WTC11 (cell line): ENCODE measurements around the gene SCFD1. TPM values are rescaled to one million over a fixed set of nuclear protein-coding genes. Genes with fewer than 3 reads are reported as not detected.
"Not testable (repeated sequence)": the region's sequence is repeated elsewhere in the genome, so short reads cannot be mapped to it uniquely, and the experiment has no call there.

Experiments used
- ATAC-seq: fragments of 200-7000 bp; cut with Tn5 transposase; 2 replicates; pipeline ENCODE4 v1.10.0; 2021; ENCODE audit warnings: mild to moderate bottlenecking, moderate library complexity
- CTCF ChIA-PET: fragments of 300-600 bp; sonication (Branson Sonifier 250); formaldehyde crosslinking; loops from one replicate; lab custom pipeline; 2021; ENCODE audit warnings: antibody characterized with exemption; lab: Charles Lee
- POLR2A ChIA-PET: fragments of 350-600 bp; sonication (Branson Sonifier 250); formaldehyde crosslinking; loops from one replicate; lab custom pipeline; 2021; ENCODE audit warnings: antibody characterized with exemption; lab: Charles Lee
- DNase-seq: peaks from one replicate; pipeline ENCODE4 v3.0.0; 2021; ENCODE audit warnings: low spot score
- H3K27ac Mint-ChIP-seq: 2 replicates; pipeline ENCODE4 v1.8.0; 2021; ENCODE audit warnings: mixed read lengths
- H3K27me3 Mint-ChIP-seq: 2 replicates; pipeline ENCODE4 v1.8.0; 2021; ENCODE audit warnings: low read depth, mild to moderate bottlenecking, moderate library complexity, mixed read lengths
- H3K36me3 Mint-ChIP-seq: 2 replicates; pipeline ENCODE4 v1.8.0; 2021; ENCODE audit warnings: mixed read lengths
- H3K4me1 Mint-ChIP-seq: 2 replicates; pipeline ENCODE4 v1.8.0; 2022; ENCODE audit warnings: mixed read lengths
- H3K4me3 Mint-ChIP-seq: 2 replicates; pipeline ENCODE4 v1.8.0; 2021; ENCODE audit warnings: mild to moderate bottlenecking, moderate library complexity, mixed read lengths
- H3K9me3 Mint-ChIP-seq: 2 replicates; pipeline ENCODE4 v1.8.0; 2021; ENCODE audit warnings: mixed read lengths
- HMGA2 ChIP-seq: fragments of 250-450 bp; sonication (Bioruptor Pico); IDR thresholded peaks from 2 replicates; pipeline ENCODE4 v1.4.0; 2021; ENCODE audit warnings: mild to moderate bottlenecking, moderate library complexity
- NFE2L1 ChIP-seq: sonication (generic); formaldehyde crosslinking; IDR thresholded peaks from 2 replicates; pipeline ENCODE4 v1.8.1; 2023; ENCODE audit warnings: missing genetic modification reagents
- NR1H2 ChIP-seq: sonication (generic); formaldehyde crosslinking; IDR thresholded peaks from 2 replicates; pipeline ENCODE4 v1.9.0; 2021; ENCODE audit warnings: mild to moderate bottlenecking, moderate library complexity, missing genetic modification reagents
- PREB ChIP-seq: sonication (generic); formaldehyde crosslinking; IDR thresholded peaks from 2 replicates; pipeline ENCODE4 v1.8.1; 2022; ENCODE audit warnings: mild to moderate bottlenecking, missing genetic modification reagents, moderate library complexity, borderline replicate concordance
- RELA ChIP-seq: sonication (generic); formaldehyde crosslinking; IDR thresholded peaks from 2 replicates; pipeline ENCODE4 v1.8.1; 2022; ENCODE audit warnings: missing genetic modification reagents, mild to moderate bottlenecking, borderline replicate concordance
- RORB ChIP-seq: fragments of 250-450 bp; sonication (Bioruptor Pico); IDR thresholded peaks from 2 replicates; pipeline ENCODE4 v1.9.0; 2021; ENCODE audit warnings: mild to moderate bottlenecking
- SOX15 ChIP-seq: fragments of 250-450 bp; sonication (Bioruptor Pico); IDR thresholded peaks from 2 replicates; pipeline ENCODE4 v1.9.0; 2021; ENCODE audit warnings: mild to moderate bottlenecking
- SP1 ChIP-seq: sonication (generic); formaldehyde crosslinking; conservative IDR thresholded peaks from 2 replicates; pipeline ENCODE4 v1.8.1; 2022; ENCODE audit warnings: missing genetic modification reagents
- ZNF121 ChIP-seq: sonication (generic); formaldehyde crosslinking; IDR thresholded peaks from 2 replicates; pipeline ENCODE4 v1.8.0; 2023; ENCODE audit warnings: missing genetic modification reagents
- ZNF263 ChIP-seq: sonication (generic); formaldehyde crosslinking; IDR thresholded peaks from 2 replicates; pipeline ENCODE4 v1.8.1; 2022; ENCODE audit warnings: low read depth, mild to moderate bottlenecking, moderate library complexity, missing genetic modification reagents
- ZNF671 ChIP-seq: fragments of 250-450 bp; sonication (Bioruptor Pico); IDR thresholded peaks from 2 replicates; pipeline ENCODE4 v1.8.0; 2021; ENCODE audit warnings: mild to moderate bottlenecking
- total RNA-seq: library from RNA; stranded (reverse); gene quantifications from 3 replicates; pipeline ENCODE4 v1.2.3, GENCODE V29; 2021
- TF ChIP-seq, protein P1 (sequence below): sonication (generic); formaldehyde crosslinking; IDR thresholded peaks from 2 replicates; pipeline ENCODE4 v1.8.1; 2023; ENCODE audit warnings: mild to moderate bottlenecking, missing genetic modification reagents, moderate library complexity
- TF ChIP-seq, protein P2 (sequence below): sonication (generic); formaldehyde crosslinking; IDR thresholded peaks from 2 replicates; pipeline ENCODE4 v1.8.0; 2022; ENCODE audit warnings: mild to moderate bottlenecking, missing genetic modification reagents
- TF ChIP-seq, protein P3 (sequence below): sonication (generic); formaldehyde crosslinking; IDR thresholded peaks from 2 replicates; pipeline ENCODE4 v1.8.1; 2022; ENCODE audit warnings: missing genetic modification reagents, borderline replicate concordance
- TF ChIP-seq, protein P4 (sequence below): fragments of 250-450 bp; sonication (Bioruptor Pico); conservative IDR thresholded peaks from 2 replicates; pipeline ENCODE4 v1.9.0; 2021; ENCODE audit warnings: mild to moderate bottlenecking

The SCFD1 gene
- total RNA-seq, 1 experiment from 2014 or later = 77.5 TPM

DNA sequence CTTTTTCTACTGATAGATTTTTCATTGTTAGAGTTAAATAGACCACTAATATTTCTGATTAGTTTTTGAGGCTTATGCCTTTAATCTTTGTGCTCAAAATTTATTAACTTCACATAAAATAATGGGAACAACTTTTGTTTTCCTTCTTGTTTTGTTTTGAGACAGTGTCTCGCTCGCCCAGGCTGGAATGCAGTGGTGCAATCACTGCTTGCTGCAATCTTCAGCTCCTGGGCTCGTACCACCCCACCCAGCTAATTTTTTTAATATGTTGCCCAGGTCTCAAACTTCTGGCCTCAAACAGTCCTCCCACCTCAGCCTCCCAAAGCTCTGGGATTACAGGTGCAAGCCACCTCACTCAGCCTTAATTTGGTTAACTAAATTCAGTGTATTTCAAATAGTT, 16.8 kb downstream of the SCFD1 start:
- Mint-ChIP-seq H3K36me3 (peaks cover 48% of the 10 kb centered on the region), H3K4me1 (no peaks in the 10 kb centered on the region), H3K9me3 (peaks cover 2% of the 10 kb centered on the region), H3K27me3 (no peaks in the 10 kb centered on the region), H3K4me3 (no peak overlapping the region), H3K27ac (no peak overlapping the region)
- ChIA-PET POLR2A (no interaction called here), CTCF (no interaction called here)
- TF ChIP-seq RORB (CRISPR knock-in tag) (no peak), ZNF121 (no peak), SOX15 (CRISPR knock-in tag) (no peak)
- DNase-seq = no peak
- no peak for ATAC-seq

DNA sequence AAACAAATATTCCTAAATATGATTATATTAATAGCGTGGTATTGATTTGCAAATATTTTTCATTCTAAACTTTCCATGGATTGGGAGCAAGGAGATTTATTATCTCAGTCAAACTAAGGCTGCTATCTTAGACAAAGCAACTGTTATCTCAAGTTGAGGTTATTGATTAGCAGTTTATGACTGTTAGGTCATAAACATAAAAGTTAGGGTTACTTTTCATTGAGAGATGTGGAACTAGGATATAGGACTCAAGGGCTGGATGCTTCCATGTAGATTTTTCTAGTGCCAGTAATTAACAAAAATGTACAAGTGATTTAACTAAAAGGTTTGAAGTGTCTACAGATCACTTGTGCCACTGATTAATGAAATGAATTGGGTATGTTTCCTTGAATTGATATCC, 19.1 kb downstream of the SCFD1 start:
- peaks cover 22% of the 10 kb centered on the region for H3K9me3 Mint-ChIP-seq
- H3K27me3 Mint-ChIP-seq = no peaks in the 10 kb centered on the region
- H3K27ac Mint-ChIP-seq = no peak overlapping the region
- H3K36me3 Mint-ChIP-seq = peaks cover 56% of the 10 kb centered on the region
- no peaks in the 10 kb centered on the region for H3K4me1 Mint-ChIP-seq
- DNase-seq = no peak
- TF ChIP-seq SP1 (CRISPR knock-in tag) = no peak
- TF ChIP-seq NR1H2 (CRISPR knock-in tag) = no peak
- TF ChIP-seq ZNF263 (CRISPR knock-in tag) = no peak
- TF ChIP-seq PREB = no peak
- TF ChIP-seq ZNF121 = no peak
- no peak for TF ChIP-seq NFE2L1 (CRISPR knock-in tag)
- TF ChIP-seq, protein P1, sequence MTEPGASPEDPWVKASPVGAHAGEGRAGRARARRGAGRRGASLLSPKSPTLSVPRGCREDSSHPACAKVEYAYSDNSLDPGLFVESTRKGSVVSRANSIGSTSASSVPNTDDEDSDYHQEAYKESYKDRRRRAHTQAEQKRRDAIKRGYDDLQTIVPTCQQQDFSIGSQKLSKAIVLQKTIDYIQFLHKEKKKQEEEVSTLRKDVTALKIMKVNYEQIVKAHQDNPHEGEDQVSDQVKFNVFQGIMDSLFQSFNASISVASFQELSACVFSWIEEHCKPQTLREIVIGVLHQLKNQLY (CRISPR knock-in tag) = no peak
- TF ChIP-seq, protein P2, sequence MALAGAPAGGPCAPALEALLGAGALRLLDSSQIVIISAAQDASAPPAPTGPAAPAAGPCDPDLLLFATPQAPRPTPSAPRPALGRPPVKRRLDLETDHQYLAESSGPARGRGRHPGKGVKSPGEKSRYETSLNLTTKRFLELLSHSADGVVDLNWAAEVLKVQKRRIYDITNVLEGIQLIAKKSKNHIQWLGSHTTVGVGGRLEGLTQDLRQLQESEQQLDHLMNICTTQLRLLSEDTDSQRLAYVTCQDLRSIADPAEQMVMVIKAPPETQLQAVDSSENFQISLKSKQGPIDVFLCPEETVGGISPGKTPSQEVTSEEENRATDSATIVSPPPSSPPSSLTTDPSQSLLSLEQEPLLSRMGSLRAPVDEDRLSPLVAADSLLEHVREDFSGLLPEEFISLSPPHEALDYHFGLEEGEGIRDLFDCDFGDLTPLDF = no peak
- TF ChIP-seq, protein P3, sequence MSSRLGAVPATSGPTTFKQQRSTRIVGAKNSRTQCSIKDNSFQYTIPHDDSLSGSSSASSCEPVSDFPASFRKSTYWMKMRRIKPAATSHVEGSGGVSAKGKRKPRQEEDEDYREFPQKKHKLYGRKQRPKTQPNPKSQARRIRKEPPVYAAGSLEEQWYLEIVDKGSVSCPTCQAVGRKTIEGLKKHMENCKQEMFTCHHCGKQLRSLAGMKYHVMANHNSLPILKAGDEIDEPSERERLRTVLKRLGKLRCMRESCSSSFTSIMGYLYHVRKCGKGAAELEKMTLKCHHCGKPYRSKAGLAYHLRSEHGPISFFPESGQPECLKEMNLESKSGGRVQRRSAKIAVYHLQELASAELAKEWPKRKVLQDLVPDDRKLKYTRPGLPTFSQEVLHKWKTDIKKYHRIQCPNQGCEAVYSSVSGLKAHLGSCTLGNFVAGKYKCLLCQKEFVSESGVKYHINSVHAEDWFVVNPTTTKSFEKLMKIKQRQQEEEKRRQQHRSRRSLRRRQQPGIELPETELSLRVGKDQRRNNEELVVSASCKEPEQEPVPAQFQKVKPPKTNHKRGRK (CRISPR knock-in tag) = no peak
- TF ChIP-seq, protein P4, sequence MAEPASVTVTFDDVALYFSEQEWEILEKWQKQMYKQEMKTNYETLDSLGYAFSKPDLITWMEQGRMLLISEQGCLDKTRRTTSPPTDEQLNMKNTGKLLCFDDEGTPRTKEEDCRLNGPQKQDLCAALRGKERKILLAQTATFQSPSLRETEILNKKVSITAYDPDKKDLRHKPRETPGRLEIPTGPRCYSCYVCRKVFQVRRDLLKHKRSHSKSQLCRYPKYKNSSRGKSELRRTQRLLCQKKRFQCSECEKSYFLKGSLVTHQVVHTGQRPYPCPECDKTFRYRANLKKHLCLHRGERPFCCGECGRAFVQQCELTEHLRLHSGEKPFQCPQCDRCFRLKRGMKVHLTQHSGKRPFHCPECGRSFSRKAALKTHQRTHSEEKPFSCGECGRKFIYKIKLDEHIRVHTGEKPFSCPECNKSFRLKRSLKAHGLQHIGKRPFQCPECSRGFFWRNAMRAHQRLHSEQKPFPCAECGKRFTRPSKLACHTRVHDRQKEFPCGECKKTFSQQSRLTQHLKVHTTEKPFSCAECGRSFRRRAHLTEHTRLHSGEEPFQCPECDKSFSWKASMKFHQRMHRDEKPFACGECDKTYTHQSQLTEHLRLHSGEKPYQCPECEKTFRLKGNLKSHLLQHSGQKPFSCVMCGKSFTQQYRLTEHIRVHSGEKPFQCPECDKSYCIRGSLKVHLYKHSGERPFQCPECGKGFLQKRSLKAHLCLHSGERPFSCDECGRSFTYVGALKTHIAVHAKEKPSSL (CRISPR knock-in tag) = no peak
- TF ChIP-seq RELA = no peak
- no peak for TF ChIP-seq ZNF671 (CRISPR knock-in tag)
- TF ChIP-seq RORB (CRISPR knock-in tag) = no peak
- TF ChIP-seq HMGA2 = no peak
- TF ChIP-seq, all 79 proteins: peak for 0
- H3K4me3 Mint-ChIP-seq = no peak overlapping the region
- ATAC-seq = no peak
- ChIA-PET POLR2A (no interaction called here), CTCF (no interaction called here)

DNA sequence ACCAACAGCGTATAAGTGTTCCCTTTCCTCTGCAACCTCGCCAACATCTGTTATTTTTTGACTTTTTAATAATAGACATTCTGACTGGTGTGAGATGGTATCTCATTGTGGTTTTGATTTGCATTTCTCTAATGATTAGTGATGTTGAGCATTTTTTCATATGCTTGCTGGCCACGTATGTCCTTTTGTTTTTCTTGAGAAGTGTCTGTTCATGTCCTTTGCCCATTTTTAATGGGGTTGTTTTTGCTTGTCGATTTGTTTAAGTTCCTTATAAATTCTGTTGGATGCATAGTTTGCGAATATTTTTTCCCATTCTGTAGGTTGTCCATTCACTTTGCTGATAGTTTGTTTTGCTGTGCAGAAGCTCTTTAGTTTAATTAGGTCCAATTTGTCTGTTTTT, 22.3 kb downstream of the SCFD1 start:
- ATAC-seq, H3K4me3 Mint-ChIP-seq, H3K27ac Mint-ChIP-seq, POLR2A ChIA-PET, DNase-seq, H3K27me3 Mint-ChIP-seq, H3K4me1 Mint-ChIP-seq, CTCF ChIA-PET: not testable (repeated sequence)
- H3K36me3 Mint-ChIP-seq = peaks cover 55% of the 10 kb centered on the region
- peaks cover 22% of the 10 kb centered on the region for H3K9me3 Mint-ChIP-seq
